GM21381 (cell line): Measurements from ENCODE around the gene UBE2K.
"Not testable (repeated sequence)": the region's sequence is repeated elsewhere in the genome, so short reads cannot be mapped to it uniquely, and the experiment has no call there.

ENCODE experiments used
- ATAC-seq: cut with Tn5 transposase; IDR thresholded peaks from one replicate; pipeline ENCODE4 v1.9.1; 2021; ENCODE audit warnings: mild to moderate bottlenecking, moderate library complexity; ENCODE audit not compliant: unreplicated experiment

Gene UBE2K

GRCh38 chr4:39697740-39698423 lies at the start of gene UBE2K:
Gene UBE2K (plus strand): TSS chr4:39698136. CDS start chr4:39698328, 192 bp downstream.
- peak; percentile 94 for ATAC-seq

- no peak for ATAC-seq
Measured at GRCh38 chr4:39648213-39648612, 49.7 kb upstream of the UBE2K start.

GRCh38 chr4:39648827-39649558 lies 48.9 kb upstream of the UBE2K start:
- no peak for ATAC-seq

GRCh38 chr4:39649639-39650265 lies 48.2 kb upstream of the UBE2K start:
- ATAC-seq = no peak

- not testable (repeated sequence) for ATAC-seq
Measured at GRCh38 chr4:39651586-39651985, 46.4 kb upstream of the UBE2K start.

GRCh38 chr4:39655211-39655610 lies 42.7 kb upstream of the UBE2K start:
- no peak for ATAC-seq

GRCh38 chr4:39655876-39656275 lies 42.1 kb upstream of the UBE2K start:
- no peak for ATAC-seq

GRCh38 chr4:39656638-39657037 lies 41.3 kb upstream of the UBE2K start:
- ATAC-seq = not testable (repeated sequence)

- ATAC-seq = peak; percentile 88
Measured at GRCh38 chr4:39657465-39657864, 40.5 kb upstream of the UBE2K start.

- no peak for ATAC-seq
Measured at GRCh38 chr4:39658756-39659155, 39.2 kb upstream of the UBE2K start.

GRCh38 chr4:39660045-39660444 lies 37.9 kb upstream of the UBE2K start:
- ATAC-seq = no peak

- no peak for ATAC-seq
Measured at GRCh38 chr4:39660757-39661156, 37.2 kb upstream of the UBE2K start.

- no peak for ATAC-seq
Measured at GRCh38 chr4:39662683-39663082, 35.3 kb upstream of the UBE2K start.

- no peak for ATAC-seq
Measured at GRCh38 chr4:39664828-39665731, 32.9 kb upstream of the UBE2K start.

GRCh38 chr4:39667706-39668105 lies 30.2 kb upstream of the UBE2K start:
- no peak for ATAC-seq

GRCh38 chr4:39668887-39669286 lies 29.0 kb upstream of the UBE2K start:
- no peak for ATAC-seq

- ATAC-seq = not testable (repeated sequence)
Measured at GRCh38 chr4:39670296-39670695, 27.6 kb upstream of the UBE2K start.

- ATAC-seq = not testable (repeated sequence)
Measured at GRCh38 chr4:39675681-39676080, 22.3 kb upstream of the UBE2K start.

GRCh38 chr4:39681003-39681402 lies 16.9 kb upstream of the UBE2K start:
- ATAC-seq = not testable (repeated sequence)

GRCh38 chr4:39682138-39682537 lies 15.8 kb upstream of the UBE2K start:
- peak; percentile 74 for ATAC-seq

GRCh38 chr4:39685990-39686389 lies 11.9 kb upstream of the UBE2K start:
- no peak for ATAC-seq
